HepG2 (cell line): ENCODE data around the gene KIFAP3. TPM values are rescaled to one million over a fixed set of nuclear protein-coding genes. Genes with fewer than 3 reads are reported as not detected.

Experiments used
- ATAC-seq: fragments of 200-7000 bp; cut with Tn5 transposase; 3 replicates; pipeline ENCODE4 v1.9.1; 2020; ENCODE audit warnings: mild to moderate bottlenecking, moderate library complexity
- BruUV-seq: library from RNA; stranded (reverse); fragments of 400-500 nt; replicated peaks from 2 replicates; lab custom pipeline; 2021; lab: Mats Ljungman, UMichigan
- CTCF ChIA-PET: fragments of 300-600 bp; formaldehyde crosslinking; extraction: SDS; loops from one replicate; lab custom pipeline; 2021; ENCODE audit warnings: low total read pairs, inconsistent platforms, low intra/inter-chr PET ratio; lab: Yijun Ruan, JAX
- POLR2A ChIA-PET: fragments of 350-600 bp; sonication (Branson Sonifier 250); formaldehyde crosslinking; loops from one replicate; lab custom pipeline; 2020; ENCODE audit warnings: antibody characterized with exemption, inconsistent platforms; lab: Yijun Ruan, JAX
- DNase-seq: peaks from one replicate; pipeline ENCODE4 v3.0.0-alpha.2; 2015; ENCODE audit warnings: low spot score
- FAIRE-seq: peaks from 3 replicates; lab custom pipeline; 2011; peaks lifted over from hg19 to GRCh38; lab: Jason Lieb, UNC
- H2AFZ ChIP-seq: one replicate; pipeline ENCODE4 v1.6.1; 2011; ENCODE audit warnings: low read length, inconsistent platforms
- H3K27ac ChIP-seq: fragments of 300-600 bp; 3 replicates; pipeline ENCODE4 v1.8.0; 2011; ENCODE audit warnings: mixed run types, mild to moderate bottlenecking, mixed read lengths, low read length, inconsistent platforms; ENCODE audit not compliant: insufficient read depth; ENCODE audit errors: extremely low read length
- H3K27me3 ChIP-seq, 2 experiments: fragments of 200-600 bp in 1 of 2; 2 replicates in 1 of 2; 3 replicates in 1 of 2; pipeline versions ENCODE4 v1.6.0 to v1.8.0; 2011; ENCODE audit warnings: low read length in 2 of 2, mild to moderate bottlenecking in 2 of 2, moderate library complexity in 2 of 2, inconsistent platforms in 1 of 2; ENCODE audit not compliant: insufficient read depth in 2 of 2, control insufficient read depth in 1 of 2
- H3K36me3 ChIP-seq, 2 experiments: fragments of 200-600 bp in 1 of 2; replicated peaks in 1 of 2; 2 replicates in 1 of 2; 3 replicates in 1 of 2; pipeline versions ENCODE4 v1.5.1 to v1.8.0; 2011; ENCODE audit warnings: low read length in 2 of 2, inconsistent platforms in 1 of 2; ENCODE audit not compliant: insufficient read depth in 2 of 2, control insufficient read depth in 1 of 2
- H3K4me1 ChIP-seq: 2 replicates; pipeline ENCODE4 v1.5.1; 2012; ENCODE audit warnings: low read length, inconsistent platforms; ENCODE audit not compliant: insufficient read depth
- H3K4me2 ChIP-seq: 2 replicates; pipeline ENCODE4 v1.6.0; 2011; ENCODE audit warnings: low read depth, low read length, inconsistent platforms
- H3K4me3 ChIP-seq, 3 experiments: fragments of 200-600 bp in 1 of 3; sonication (generic), shearing (Covaris generic) in 1 of 3; replicated peaks in 1 of 3; 2 replicates each; pipeline ENCODE4 v1.5.1; 2011 to 2016; ENCODE audit warnings: low read length in 3 of 3, inconsistent platforms in 2 of 3, low read depth in 2 of 3, mild to moderate bottlenecking in 2 of 3, control low read depth in 1 of 3, mixed read lengths in 1 of 3; ENCODE audit not compliant: insufficient read depth in 1 of 3
- H3K79me2 ChIP-seq: one replicate; pipeline ENCODE4 v1.6.1; 2011; ENCODE audit warnings: low read length, inconsistent platforms; ENCODE audit not compliant: insufficient read depth
- H3K9ac ChIP-seq: 2 replicates; pipeline ENCODE4 v1.6.0; 2011; ENCODE audit warnings: mild to moderate bottlenecking, low read depth, low read length, inconsistent platforms; ENCODE audit not compliant: insufficient read depth
- H3K9me3 ChIP-seq: 2 replicates; pipeline ENCODE4 v1.5.1; 2012; ENCODE audit warnings: mild to moderate bottlenecking, low read length
- H4K20me1 ChIP-seq: 2 replicates; pipeline ENCODE4 v1.6.0; 2011; ENCODE audit warnings: inconsistent platforms, mild to moderate bottlenecking, low read length, moderate library complexity; ENCODE audit not compliant: insufficient read depth
- AKNA ChIP-seq: sonication (generic); formaldehyde crosslinking; IDR thresholded peaks from 2 replicates; pipeline ENCODE4 v1.4.0; 2020; ENCODE audit warnings: missing genetic modification reagents, borderline replicate concordance
- MXI1 ChIP-seq: IDR thresholded peaks from 3 replicates; pipeline ENCODE4 v1.6.1; 2012; ENCODE audit warnings: low read depth, low read length, inconsistent platforms, borderline replicate concordance
- RFX5 ChIP-seq: IDR thresholded peaks from 2 replicates; pipeline ENCODE4 v1.6.1; 2011; ENCODE audit warnings: low read depth, low read length, improper control_type of control experiment
- ZC3H4 ChIP-seq: sonication (generic); formaldehyde crosslinking; IDR thresholded peaks from 2 replicates; pipeline ENCODE4 v1.4.0; 2020; ENCODE audit warnings: missing genetic modification reagents, borderline replicate concordance
- ZNF737 ChIP-seq: sonication (generic); formaldehyde crosslinking; IDR thresholded peaks from 2 replicates; pipeline ENCODE4 v1.5.0; 2020; ENCODE audit warnings: missing genetic modification reagents, mild to moderate bottlenecking, borderline replicate concordance
- in situ Hi-C: cut with HindIII; loops from 2 replicates; pipeline ENCODE4 v1.10.0; 2017; ENCODE audit warnings: low pct_unique_long_range_greater_than_20kb; ENCODE audit not compliant: extremely low pct_ligation_motif_present
- intact Hi-C: fragments of 100-400 bp; cut with micrococcal nuclease; formaldehyde crosslinking; loops from one replicate; pipeline ENCODE4 v1.10.0; 2022; ENCODE audit not compliant: unreplicated experiment
- polyA plus RNA-seq, 8 experiments: library from polyadenylated mRNA; depleted of rRNA in 3 of 8; stranded (reverse) in 7 of 8; unstranded in 1 of 8; fragments of >200 nt; fragmentation: Illumina TruSeq in 4 of 8; extraction: Trizol in 4 of 8; gene quantifications; 2 replicates each; pipeline versions ENCODE4 v1.2.1 to v1.2.3, GENCODE V29; 2011 to 2016; ENCODE audit warnings: low read depth in 4 of 8, missing spikeins in 1 of 8, mixed read lengths in 1 of 8; ENCODE audit not compliant: insufficient read depth in 1 of 8
- total RNA-seq, 5 experiments: library from RNA; depleted of rRNA; stranded (reverse); fragments of >200 nt; fragmentation: Illumina TruSeq; extraction: Trizol; gene quantifications; 2 replicates each; pipeline ENCODE4 v1.2.3, GENCODE V29; 2016; ENCODE audit warnings: low read depth in 1 of 5
- TF ChIP-seq, protein P1 (sequence below): IDR thresholded peaks from 2 replicates; pipeline ENCODE4 v1.6.1; 2012; ENCODE audit warnings: low read length, improper control_type of control experiment

Gene KIFAP3
- total and polyA plus RNA-seq, 2 of the 13 experiments (the other 11 are each of a cell fraction or from before 2014, with no cell fraction given) = 3.4 to 10.0 TPM

GRCh38 chr1:169884634-169885033 is 189.9 kb downstream of the KIFAP3 start:
- no peak overlapping the region for H2AFZ ChIP-seq
- H3K4me1 ChIP-seq = no peaks in the 10 kb centered on the region
- H4K20me1 ChIP-seq = no peaks in the 10 kb centered on the region
- in situ Hi-C loops (no loop called here), intact Hi-C loops (no loop called here)
- ChIA-PET POLR2A (no interaction called here), CTCF (no interaction called here)
- no peaks in the 10 kb centered on the region for H3K9me3 ChIP-seq
- H3K4me3 ChIP-seq = no peak overlapping the region
- DNase-seq (no peak), FAIRE-seq (no peak), ATAC-seq (no peak)
- BruUV-seq = no TSS peak
- H3K4me2 ChIP-seq = no peak overlapping the region
- H3K36me3 ChIP-seq = peaks cover 1 to 13% of the 10 kb centered on the region in 2 experiments; a peak in 3 of 5 replicates
- H3K79me2 ChIP-seq = no peaks in the 10 kb centered on the region
- no peak for TF ChIP-seq MXI1
- TF ChIP-seq AKNA (CRISPR knock-in tag) = no peak
- no peak for TF ChIP-seq ZC3H4 (CRISPR knock-in tag)
- no peak for TF ChIP-seq RFX5
- TF ChIP-seq, protein P1, sequence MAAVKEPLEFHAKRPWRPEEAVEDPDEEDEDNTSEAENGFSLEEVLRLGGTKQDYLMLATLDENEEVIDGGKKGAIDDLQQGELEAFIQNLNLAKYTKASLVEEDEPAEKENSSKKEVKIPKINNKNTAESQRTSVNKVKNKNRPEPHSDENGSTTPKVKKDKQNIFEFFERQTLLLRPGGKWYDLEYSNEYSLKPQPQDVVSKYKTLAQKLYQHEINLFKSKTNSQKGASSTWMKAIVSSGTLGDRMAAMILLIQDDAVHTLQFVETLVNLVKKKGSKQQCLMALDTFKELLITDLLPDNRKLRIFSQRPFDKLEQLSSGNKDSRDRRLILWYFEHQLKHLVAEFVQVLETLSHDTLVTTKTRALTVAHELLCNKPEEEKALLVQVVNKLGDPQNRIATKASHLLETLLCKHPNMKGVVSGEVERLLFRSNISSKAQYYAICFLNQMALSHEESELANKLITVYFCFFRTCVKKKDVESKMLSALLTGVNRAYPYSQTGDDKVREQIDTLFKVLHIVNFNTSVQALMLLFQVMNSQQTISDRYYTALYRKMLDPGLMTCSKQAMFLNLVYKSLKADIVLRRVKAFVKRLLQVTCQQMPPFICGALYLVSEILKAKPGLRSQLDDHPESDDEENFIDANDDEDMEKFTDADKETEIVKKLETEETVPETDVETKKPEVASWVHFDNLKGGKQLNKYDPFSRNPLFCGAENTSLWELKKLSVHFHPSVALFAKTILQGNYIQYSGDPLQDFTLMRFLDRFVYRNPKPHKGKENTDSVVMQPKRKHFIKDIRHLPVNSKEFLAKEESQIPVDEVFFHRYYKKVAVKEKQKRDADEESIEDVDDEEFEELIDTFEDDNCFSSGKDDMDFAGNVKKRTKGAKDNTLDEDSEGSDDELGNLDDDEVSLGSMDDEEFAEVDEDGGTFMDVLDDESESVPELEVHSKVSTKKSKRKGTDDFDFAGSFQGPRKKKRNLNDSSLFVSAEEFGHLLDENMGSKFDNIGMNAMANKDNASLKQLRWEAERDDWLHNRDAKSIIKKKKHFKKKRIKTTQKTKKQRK = no peak
- no peak for TF ChIP-seq ZNF737 (CRISPR knock-in tag)
- H3K27ac ChIP-seq = no peak overlapping the region
- H3K27me3 ChIP-seq = no peaks in the 10 kb centered on the region
- no peak overlapping the region for H3K9ac ChIP-seq
